ENCODE results near the gene KIF4A.
A peak's percentile ranks its signal among the peaks of the same experiment; 100 is the strongest.

The KIF4A gene

GRCh38 chrX:70410921-70411320 lies 121.0 kb downstream of the KIF4A start:
- no peak for DNase-seq

DNA sequence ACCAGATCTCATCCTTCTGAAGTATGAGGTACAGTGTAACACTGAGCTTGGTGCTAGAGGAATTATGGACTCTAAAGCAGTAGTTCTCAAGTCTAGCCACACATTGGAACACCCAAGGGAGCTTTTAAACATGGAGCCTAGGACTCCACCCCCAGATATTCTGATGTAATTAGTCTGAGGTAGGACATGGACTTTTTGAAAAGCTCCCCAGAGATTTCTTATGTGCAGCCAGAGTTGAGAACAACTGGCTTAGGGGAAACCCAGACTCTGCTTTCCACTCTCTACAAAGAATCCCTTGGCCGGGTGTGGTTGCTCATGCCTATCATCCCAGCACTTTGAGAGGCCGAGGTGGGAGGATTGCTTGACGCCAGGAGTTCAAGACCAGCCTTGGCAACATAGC lies 121.6 kb downstream of the KIF4A start:
- DNase-seq: no peak

GRCh38 chrX:70421618-70422017 lies 131.7 kb downstream of the KIF4A start:
- no peak for DNase-seq

GRCh38 chrX:70422851-70423341 lies 133.0 kb downstream of the KIF4A start, which contains the start of gene GDPD2:
GDPD2 (plus strand) TSS chrX:70423314; CDS start chrX:70424985, 1,671 bp downstream.
- DNase-seq: no peak

GRCh38 chrX:70423936-70424675 lies 134.2 kb downstream of the KIF4A start:
- no peak for DNase-seq

GRCh38 chrX:70424801-70425200 lies 134.9 kb downstream of the KIF4A start:
- DNase-seq: no peak

- no peak for DNase-seq
Measured at GRCh38 chrX:70426286-70427278, 136.7 kb downstream of the KIF4A start.

DNA sequence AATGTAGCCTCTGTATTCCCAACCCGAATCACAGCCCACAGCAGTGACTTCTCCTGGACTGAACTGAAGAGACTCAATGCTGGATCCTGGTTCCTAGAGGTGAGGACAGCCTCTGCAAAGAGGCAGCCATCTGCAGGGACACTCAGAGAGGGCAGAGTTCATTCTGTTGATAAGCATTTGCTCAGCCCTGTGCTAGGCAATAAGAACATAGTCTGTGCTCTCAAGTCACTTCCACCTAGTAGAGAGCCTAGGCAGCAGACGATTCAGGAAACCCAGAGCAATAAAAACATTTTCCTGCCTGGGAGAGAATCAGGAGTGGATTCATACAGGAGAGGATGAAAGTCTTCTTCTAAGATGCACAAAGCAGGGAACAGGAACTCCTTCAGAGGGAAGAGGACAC lies 137.5 kb downstream of the KIF4A start:
- DNase-seq: no peak

GRCh38 chrX:70429759-70430158 lies 139.9 kb downstream of the KIF4A start:
- no peak for DNase-seq

DNA sequence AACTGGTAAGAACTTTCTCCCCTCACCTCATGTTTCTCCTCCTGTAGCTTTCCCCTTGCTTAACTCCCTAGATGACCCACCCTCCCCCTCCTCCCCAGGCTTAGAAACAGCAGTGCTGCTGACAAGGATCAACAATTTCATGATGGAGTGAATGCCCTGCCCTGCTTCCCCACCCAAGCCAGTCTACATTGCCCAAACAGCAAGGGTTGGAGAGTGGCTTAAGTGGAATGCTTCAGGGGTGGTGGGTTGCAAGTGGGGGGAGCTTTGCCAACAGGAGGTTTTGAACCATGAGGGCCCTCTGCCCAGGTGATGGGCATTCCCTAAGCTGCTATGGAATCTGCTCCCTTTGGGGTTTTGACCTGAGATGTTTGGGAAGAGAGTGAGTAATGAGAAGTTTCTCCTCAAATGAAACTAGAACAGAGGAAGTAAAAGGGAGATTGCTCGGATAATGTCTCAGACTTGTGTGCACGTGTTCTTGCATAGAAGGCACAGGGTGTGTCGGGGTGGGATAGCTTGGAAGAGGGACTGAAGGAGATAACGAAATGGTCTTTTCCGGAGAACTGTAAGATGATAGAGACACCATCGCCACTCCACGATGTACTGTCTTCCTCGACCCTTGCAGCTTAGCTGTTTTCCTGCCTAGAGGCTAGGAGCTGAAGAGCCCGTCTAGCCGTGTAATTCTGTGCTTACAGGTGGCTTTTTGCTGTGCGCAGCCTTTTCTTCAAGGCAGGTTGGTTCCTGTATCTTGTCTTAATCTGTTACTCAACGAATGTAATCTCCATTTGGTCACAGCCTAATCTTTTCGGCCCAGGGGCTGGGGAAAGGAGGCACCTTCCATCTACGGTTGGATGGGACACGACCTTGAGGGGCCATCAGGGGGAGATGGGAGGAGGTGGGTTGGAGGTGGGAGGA lies 143.3 kb downstream of the KIF4A start:
- DNase-seq: no peak

GRCh38 chrX:70433848-70434351 lies 144.0 kb downstream of the KIF4A start:
- DNase-seq: peak; percentile 67

GRCh38 chrX:70434352-70434866 lies 144.5 kb downstream of the KIF4A start:
- DNase-seq: peak; percentile 55

GRCh38 chrX:70434914-70435586 lies 145.1 kb downstream of the KIF4A start:
- DNase-seq: no peak

DNA sequence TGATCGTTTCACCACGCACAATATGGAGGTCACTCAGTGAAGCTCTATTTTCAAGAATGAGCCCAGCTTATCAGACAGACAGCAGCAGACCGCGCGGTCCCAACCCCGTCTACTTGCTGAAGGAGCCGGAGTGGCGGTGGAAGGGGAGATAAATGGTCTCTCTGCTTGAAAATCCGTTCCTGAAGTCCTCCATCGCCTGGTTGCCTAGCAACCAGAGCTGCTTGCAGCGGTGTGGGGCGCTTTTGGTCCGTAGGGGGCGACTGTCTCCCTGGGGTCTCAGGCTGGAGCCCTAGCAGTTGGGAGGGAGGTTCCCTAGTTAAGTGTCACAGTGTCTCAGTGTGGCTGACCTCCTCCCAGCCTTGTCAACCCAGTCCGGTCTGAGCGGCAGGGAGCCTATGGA lies 146.4 kb downstream of the KIF4A start:
- no peak for DNase-seq

- no peak for DNase-seq
Measured at GRCh38 chrX:70437011-70437410, 147.1 kb downstream of the KIF4A start.

DNA sequence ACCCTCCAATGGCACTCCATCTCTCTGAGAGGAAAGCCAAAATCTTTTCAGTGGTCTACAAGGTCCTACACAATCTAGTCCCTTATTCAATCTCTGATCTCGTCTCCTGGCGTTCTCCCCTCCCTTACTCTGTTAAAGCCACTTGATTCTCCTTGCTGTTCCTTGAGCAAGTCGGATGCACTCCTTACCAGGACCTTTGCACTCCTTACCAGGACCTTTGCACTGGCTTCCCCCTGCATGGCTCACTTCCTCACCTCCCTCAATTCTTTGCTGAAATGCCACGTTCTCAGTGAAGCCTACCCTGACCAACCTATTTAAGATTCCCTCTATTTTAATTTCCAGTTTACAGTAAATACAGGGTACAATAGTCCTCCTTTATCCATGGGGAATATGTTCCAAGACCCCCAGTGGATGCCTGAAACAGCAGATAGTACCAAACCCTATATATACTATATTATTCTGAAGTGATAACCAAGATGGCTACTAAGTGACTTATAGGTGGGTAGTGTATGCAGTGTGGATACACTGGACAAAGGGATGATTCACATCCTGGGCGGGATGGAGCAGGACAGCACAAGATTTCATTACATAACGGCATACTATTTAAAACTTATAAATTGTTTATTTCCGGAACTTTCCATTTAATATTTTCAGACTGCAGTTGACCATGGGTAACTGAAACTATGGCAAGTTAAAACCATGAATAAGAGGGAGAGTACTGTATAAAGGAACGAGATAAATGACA lies 148.2 kb downstream of the KIF4A start:
- DNase-seq: no peak

DNA sequence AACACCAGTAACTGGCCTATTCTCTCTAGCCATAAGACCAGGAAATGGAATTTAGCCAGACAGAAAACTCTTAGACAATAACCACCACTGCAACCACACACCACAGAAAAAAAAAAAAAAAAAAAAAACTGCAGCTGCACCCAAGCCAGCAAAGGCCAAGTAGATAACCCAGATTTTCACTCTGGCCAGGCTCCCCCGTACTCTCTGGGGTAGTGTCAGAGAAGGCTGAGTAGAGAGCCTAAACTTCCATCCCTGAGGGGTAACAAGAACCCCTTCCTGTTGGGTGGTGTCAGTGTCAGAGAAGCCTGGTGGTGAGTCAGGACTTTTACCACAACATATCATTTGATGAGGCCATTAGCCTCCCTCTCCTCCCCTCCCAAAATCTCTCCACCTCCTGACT lies 149.1 kb downstream of the KIF4A start:
- DNase-seq: no peak

DNA sequence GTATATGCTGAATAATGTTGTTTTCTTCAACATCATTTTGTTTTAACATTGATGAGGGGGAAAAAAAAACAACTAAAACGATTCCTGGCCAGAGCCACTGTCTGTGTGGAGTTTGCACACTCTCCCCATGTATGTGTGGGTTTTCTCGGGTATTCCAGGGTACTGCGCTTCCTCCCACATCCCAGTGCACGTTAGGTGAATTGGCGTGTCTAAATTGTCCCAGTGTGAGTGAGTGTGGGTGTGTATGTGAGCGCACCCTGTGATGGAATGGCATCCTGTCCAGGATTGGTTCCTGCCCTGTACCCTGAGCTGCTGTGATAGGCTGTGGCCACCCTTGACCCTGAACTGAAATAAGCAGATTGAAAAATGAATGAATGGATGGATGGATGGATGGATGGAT lies 152.3 kb downstream of the KIF4A start:
- no peak for DNase-seq

GRCh38 chrX:70444326-70444945 lies 154.5 kb downstream of the KIF4A start, which contains the start of gene DLG3:
DLG3 (plus strand) TSS chrX:70444835; CDS start chrX:70445202, 367 bp downstream.
- no peak for DNase-seq

Measured in activated effector memory CD4-positive, alpha-beta T cell treated with Interleukin-2 at 50 U/mL for 16 hours (primary cell).